Right ventricle myocardium superior (tissue), 1 donor: ENCODE results near the gene YIPF1. TPM values are rescaled to one million over a fixed set of nuclear protein-coding genes. Genes with fewer than 3 reads are reported as not detected.
"Not testable (repeated sequence)": the region's sequence is repeated elsewhere in the genome, so short reads cannot be mapped to it uniquely, and the experiment has no call there.

ENCODE experiments used
- ATAC-seq: fragments of 200-7000 bp; cut with Tn5 transposase; one replicate; pipeline ENCODE4 v1.9.1; 2020; ENCODE audit warnings: mild to moderate bottlenecking; ENCODE audit not compliant: poor library complexity
- DNase-seq: peaks from one replicate; pipeline ENCODE4 v3.0.0-alpha.2; 2020
- intact Hi-C: fragments of 100-400 bp; cut with DNase I; formaldehyde crosslinking; loops from one replicate; pipeline ENCODE4 v1.11.2; 2022
- total RNA-seq: library from RNA; stranded (reverse); fragmentation: NEBNext Ultra II Directional; extraction: Animal tissue kit (Norgen Biotek cat#: 25700); gene quantifications from one replicate; pipeline ENCODE4 v1.2.1, GENCODE V29; 2021
- donor health status: DM: no; HTN: yes; CAD: no; lungs with severe emphysema.

Gene YIPF1
- total RNA-seq, 1 donor from 2014 or later: 13.6 TPM

GRCh38 chr1:53899206-53899628 is 9.6 kb upstream of the YIPF1 start:
- DNase-seq (no peak), ATAC-seq (peak; percentile 63)
- intact Hi-C loops: no loop called here

GRCh38 chr1:53896635-53897229 is 7.1 kb upstream of the YIPF1 start:
- DNase-seq (no peak), ATAC-seq (no peak)
- intact Hi-C loops: no loop called here

GRCh38 chr1:53895421-53895820 is 5.8 kb upstream of the YIPF1 start:
- DNase-seq (no peak), ATAC-seq (no peak)
- intact Hi-C loops: no loop called here

- ATAC-seq (no peak), DNase-seq (no peak)
- intact Hi-C loops: no loop called here
Measured at GRCh38 chr1:53894644-53895043, 5.0 kb upstream of the YIPF1 start.

- intact Hi-C loops: no loop called here
- no peak for DNase-seq
- ATAC-seq: no peak
Measured at GRCh38 chr1:53893999-53894636, 4.5 kb upstream of the YIPF1 start, which contains the start of gene DIO1. DIO1 (plus strand) TSS chr1:53894187; CDS start chr1:53894211, 24 bp downstream.

- DNase-seq (peak; percentile 43), ATAC-seq (no peak)
- intact Hi-C loops: no loop called here
Measured at GRCh38 chr1:53892911-53893310, 3.3 kb upstream of the YIPF1 start.

GRCh38 chr1:53891678-53892077 is 2.1 kb upstream of the YIPF1 start:
- ATAC-seq: no peak
- DNase-seq: no peak
- intact Hi-C loops: no loop called here

- no peak for DNase-seq
- intact Hi-C loops: no loop called here
- no peak for ATAC-seq
Measured at GRCh38 chr1:53891018-53891417, 1.4 kb upstream of the YIPF1 start.

- intact Hi-C loops: no loop called here
- no peak for ATAC-seq
- DNase-seq: no peak
Measured at GRCh38 chr1:53890522-53890941, 935 bp upstream of the YIPF1 start.

- intact Hi-C loops: loop anchor here (5.0 kb wide), 1 partner anchor 59 kb away; the partner anchor contains the start of genes IFT25 and LRRC42
- DNase-seq (no peak), ATAC-seq (no peak)
Measured at GRCh38 chr1:53888681-53889080, 916 bp downstream of the YIPF1 start.

- ATAC-seq, intact Hi-C loops, DNase-seq: not testable (repeated sequence)
Measured at GRCh38 chr1:53883600-53883999, 6.0 kb downstream of the YIPF1 start.

- ATAC-seq, DNase-seq, intact Hi-C loops: not testable (repeated sequence)
Measured at GRCh38 chr1:53881853-53882252, 7.7 kb downstream of the YIPF1 start.

- DNase-seq (no peak), ATAC-seq (no peak)
- intact Hi-C loops: no loop called here
Measured at GRCh38 chr1:53878492-53879105, 11.0 kb downstream of the YIPF1 start.

- intact Hi-C loops, ATAC-seq, DNase-seq: not testable (repeated sequence)
Measured at GRCh38 chr1:53875150-53875549, 14.4 kb downstream of the YIPF1 start.

- ATAC-seq: no peak
- intact Hi-C loops: no loop called here
- DNase-seq: no peak
Measured at GRCh38 chr1:53871773-53872484, 17.7 kb downstream of the YIPF1 start.

GRCh38 chr1:53871221-53871620 is 18.4 kb downstream of the YIPF1 start:
- intact Hi-C loops: no loop called here
- DNase-seq: no peak
- no peak for ATAC-seq

GRCh38 chr1:53869454-53870117 is 20.0 kb downstream of the YIPF1 start:
- intact Hi-C loops: loop anchor here (5.0 kb wide), 1 partner anchor 98 kb away; no protein-coding TSS in a partner anchor
- ATAC-seq (no peak), DNase-seq (no peak)

GRCh38 chr1:53868565-53868964 is 21.0 kb downstream of the YIPF1 start:
- ATAC-seq (no peak), DNase-seq (no peak)
- intact Hi-C loops: loop anchor here (5.0 kb wide), 1 partner anchor 99 kb away; no protein-coding TSS in a partner anchor

- intact Hi-C loops: no loop called here
- DNase-seq (no peak), ATAC-seq (no peak)
Measured at GRCh38 chr1:53862507-53862906, 27.1 kb downstream of the YIPF1 start.
